Raji (cell line): ENCODE measurements around the gene CREB3.

Source experiments
- POLR2A ChIP-seq: IDR thresholded peaks from 2 replicates; pipeline ENCODE4 v1.6.1; 2011; ENCODE audit warnings: low read depth, low read length, control low read depth; ENCODE audit not compliant: insufficient read depth

The CREB3 gene

GRCh38 chr9:35712762-35713400 is 19.6 kb upstream of the CREB3 start:
- no peak for TF ChIP-seq POLR2A

- no peak for TF ChIP-seq POLR2A
Observed at GRCh38 chr9:35713578-35713977, 18.9 kb upstream of the CREB3 start.

- TF ChIP-seq POLR2A = no peak
Observed at GRCh38 chr9:35714123-35714522, 18.3 kb upstream of the CREB3 start.

GRCh38 chr9:35714579-35715252 is 17.8 kb upstream of the CREB3 start:
- TF ChIP-seq POLR2A = no peak

- no peak for TF ChIP-seq POLR2A
Observed at GRCh38 chr9:35716230-35716629, 16.2 kb upstream of the CREB3 start.

- no peak for TF ChIP-seq POLR2A
Observed at GRCh38 chr9:35717132-35717870, 15.2 kb upstream of the CREB3 start.

GRCh38 chr9:35718721-35719511 is 13.6 kb upstream of the CREB3 start:
- TF ChIP-seq POLR2A = no peak

- no peak for TF ChIP-seq POLR2A
Observed at GRCh38 chr9:35719546-35719945, 12.9 kb upstream of the CREB3 start.

GRCh38 chr9:35723426-35723825 is 9.0 kb upstream of the CREB3 start:
- no peak for TF ChIP-seq POLR2A

- no peak for TF ChIP-seq POLR2A
Observed at GRCh38 chr9:35723908-35724307, 8.6 kb upstream of the CREB3 start.

- no peak for TF ChIP-seq POLR2A
Observed at GRCh38 chr9:35725362-35725761, 7.1 kb upstream of the CREB3 start.

- TF ChIP-seq POLR2A = no peak
Observed at GRCh38 chr9:35726931-35727330, 5.5 kb upstream of the CREB3 start.

- no peak for TF ChIP-seq POLR2A
Observed at GRCh38 chr9:35727676-35728040, 4.8 kb upstream of the CREB3 start.

- TF ChIP-seq POLR2A = no peak
Observed at GRCh38 chr9:35728041-35728971, 4.2 kb upstream of the CREB3 start.
